ENCODE measurements around the gene TLE4. TPM values are rescaled to one million over a fixed set of nuclear protein-coding genes. Genes with fewer than 3 reads are reported as not detected.
A peak's percentile ranks its signal among the peaks of the same experiment; 100 is the strongest.

Gene TLE4
- total and polyA plus RNA-seq, 2 experiments from 2014 or later: 45.8 to 72.9 TPM

DNA sequence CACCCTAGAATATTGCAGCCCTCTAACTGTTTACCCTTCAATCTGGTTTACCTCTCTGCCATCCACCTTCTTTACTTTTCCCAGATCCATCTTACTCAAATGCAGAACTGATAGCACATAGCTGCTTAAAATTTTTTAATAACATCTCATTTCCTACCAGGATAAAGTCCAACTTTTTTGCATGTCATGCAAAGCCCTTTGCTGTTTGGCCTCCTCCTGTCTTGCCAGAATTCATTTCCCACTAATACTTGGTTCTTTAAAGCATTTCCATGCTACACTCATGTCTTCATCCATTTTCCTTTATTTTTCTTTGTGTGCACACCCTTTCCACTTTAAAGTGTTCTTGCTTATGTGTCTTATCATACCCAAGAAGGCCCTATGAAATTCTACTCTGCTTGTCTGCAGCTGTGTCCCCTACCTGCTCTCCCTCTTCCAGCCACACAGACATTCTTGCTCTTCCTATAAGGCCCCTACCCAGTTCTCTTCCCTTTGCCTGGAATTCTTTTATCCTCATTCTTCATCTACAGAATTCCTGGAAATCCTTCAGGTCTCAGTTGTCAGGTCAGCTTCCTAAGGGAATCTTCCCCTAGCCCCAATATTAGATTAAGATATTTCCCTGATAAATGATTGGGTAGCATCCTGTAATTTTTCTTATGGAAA is 50.3 kb downstream of the TLE4 start:
- Histone ChIP-seq H3F3A (replicated peaks; ENCODE audit: low read depth) (no peaks in the 10 kb centered on the region), H3K79me2 (replicated peaks; ENCODE audit: insufficient read depth) (peaks cover 62% of the 10 kb centered on the region), H4K20me1 (replicated peaks; ENCODE audit: insufficient read depth) (peaks cover 5% of the 10 kb centered on the region; the same call in 1 of the 2 replicates), H3K4me1 (ENCODE audit: insufficient read depth) (peaks cover 25% of the 10 kb centered on the region), H3K27me3 (ENCODE audit: insufficient read depth) (no peaks in the 10 kb centered on the region), H3K36me3 (ENCODE audit: insufficient read depth) (no peaks in the 10 kb centered on the region), H3K27ac (ENCODE audit: low read depth) (no peak overlapping the region), H3K4me2 (no peak overlapping the region), H3K4me3 (no peak overlapping the region), H2AFZ (no peak overlapping the region), H3K9me2 (ENCODE audit: insufficient read depth) (no peaks in the 10 kb centered on the region)
- no peak overlapping the region for H3K4me3 Mint-ChIP-seq
- peak; percentile 73 for ATAC-seq
- peaks cover 2% of the 10 kb centered on the region for H3K27me3 Mint-ChIP-seq (ENCODE audit: insufficient read depth, low read depth, poor library complexity)
- peak; percentile 71 for DNase-seq (ENCODE audit: low spot score)
- peaks cover 37% of the 10 kb centered on the region for H3K4me1 Mint-ChIP-seq
- H3K27ac Mint-ChIP-seq: no peak overlapping the region
- TF ChIP-seq POLR2AphosphoS5 (IDR thresholded peaks at IDR 0.05; ENCODE audit: low read depth) (no peak), JUNB (IDR thresholded peaks at IDR 0.05; ENCODE audit: unreplicated experiment) (no peak), CREB1 (CRISPR knock-in tag; IDR thresholded peaks at IDR 0.05; ENCODE audit: low read depth) (no peak), STAT1 (IDR thresholded peaks at IDR 0.05; ENCODE audit: unreplicated experiment) (no peak)
- H3K36me3 Mint-ChIP-seq (ENCODE audit: low read depth): peaks cover 3% of the 10 kb centered on the region; the same call in 2 of the 3 replicates
- no peaks in the 10 kb centered on the region for H3K9me3 Mint-ChIP-seq

DNA sequence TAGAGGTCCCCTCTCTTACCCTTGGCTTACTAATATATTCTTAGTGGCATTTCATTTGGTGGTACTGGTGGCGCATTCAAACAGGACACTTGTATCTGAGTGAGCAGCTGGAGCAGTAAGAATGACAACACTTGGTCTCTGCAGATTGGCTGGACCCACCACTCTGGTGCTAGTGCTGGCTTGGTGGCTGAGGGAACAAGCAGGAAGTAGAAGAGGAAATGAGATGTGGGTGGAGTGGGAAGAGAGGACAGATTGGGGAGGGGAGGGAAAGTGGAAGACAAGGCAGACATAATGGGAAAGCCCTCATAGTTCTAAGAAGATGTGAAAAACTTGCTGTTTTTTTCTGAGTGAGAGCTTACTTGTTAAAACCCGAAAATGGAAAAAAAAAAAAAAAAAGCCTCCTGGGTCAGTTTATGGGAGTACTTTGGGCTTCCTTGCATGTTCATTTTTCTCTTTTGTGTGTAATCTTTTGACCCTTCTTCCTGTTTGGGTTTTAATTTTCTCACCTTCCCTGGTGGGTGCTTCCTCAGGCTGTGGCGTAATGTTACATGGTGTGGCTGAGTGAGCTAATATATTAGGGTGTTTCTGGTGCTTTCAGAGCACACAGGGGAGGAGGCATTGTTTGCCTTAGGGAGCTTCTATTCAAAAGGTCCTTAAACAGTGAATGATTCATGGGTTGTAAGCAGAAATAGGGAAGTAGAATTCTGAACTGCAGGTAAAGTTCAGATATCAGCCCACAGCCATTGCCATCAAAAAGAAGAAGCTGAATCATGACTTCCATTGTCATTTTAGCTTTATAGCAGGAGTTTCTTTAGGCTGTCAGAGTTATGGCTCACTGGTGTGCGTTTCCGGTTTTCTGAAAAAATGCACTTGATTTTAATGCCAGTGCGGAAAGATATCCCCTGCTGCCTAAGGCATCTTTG is 52.3 kb downstream of the TLE4 start:
- Histone ChIP-seq H3K4me3 (no peak overlapping the region), H3K9me2 (ENCODE audit: insufficient read depth) (no peaks in the 10 kb centered on the region), H3K79me2 (replicated peaks; ENCODE audit: insufficient read depth) (peaks cover 43% of the 10 kb centered on the region), H2AFZ (no peak overlapping the region), H3K27ac (ENCODE audit: low read depth) (no peak overlapping the region), H3K4me1 (ENCODE audit: insufficient read depth) (peaks cover 21% of the 10 kb centered on the region), H3K4me2 (0 out of 2 replicates have a peak overlapping the region, but pooled peaks have one; percentile 5), H3K27me3 (ENCODE audit: insufficient read depth) (no peaks in the 10 kb centered on the region), H3K36me3 (ENCODE audit: insufficient read depth) (no peaks in the 10 kb centered on the region), H4K20me1 (replicated peaks; ENCODE audit: insufficient read depth) (no peaks in the 10 kb centered on the region; the same call in 1 of the 2 replicates), H3F3A (replicated peaks; ENCODE audit: low read depth) (no peaks in the 10 kb centered on the region)
- no peak for DNase-seq (ENCODE audit: low spot score)
- H3K9me3 Mint-ChIP-seq: no peaks in the 10 kb centered on the region
- H3K4me1 Mint-ChIP-seq: peaks cover 42% of the 10 kb centered on the region
- H3K27me3 Mint-ChIP-seq (ENCODE audit: insufficient read depth, low read depth, poor library complexity): peaks cover 2% of the 10 kb centered on the region
- peaks cover 3% of the 10 kb centered on the region; the same call in 2 of the 3 replicates for H3K36me3 Mint-ChIP-seq (ENCODE audit: low read depth)
- H3K4me3 Mint-ChIP-seq: no peak overlapping the region
- peak; percentile 75 for ATAC-seq
- no peak overlapping the region for H3K27ac Mint-ChIP-seq
- TF ChIP-seq POLR2AphosphoS5 (IDR thresholded peaks at IDR 0.05; ENCODE audit: low read depth): no peak
- no peak for TF ChIP-seq STAT1 (IDR thresholded peaks at IDR 0.05; ENCODE audit: unreplicated experiment)
- TF ChIP-seq NANOG (IDR thresholded peaks at IDR 0.05; ENCODE audit: borderline replicate concordance): no peak
- no peak for TF ChIP-seq EZH2 (IDR thresholded peaks at IDR 0.05; ENCODE audit: low read depth, unreplicated experiment)
- TF ChIP-seq, protein P1, sequence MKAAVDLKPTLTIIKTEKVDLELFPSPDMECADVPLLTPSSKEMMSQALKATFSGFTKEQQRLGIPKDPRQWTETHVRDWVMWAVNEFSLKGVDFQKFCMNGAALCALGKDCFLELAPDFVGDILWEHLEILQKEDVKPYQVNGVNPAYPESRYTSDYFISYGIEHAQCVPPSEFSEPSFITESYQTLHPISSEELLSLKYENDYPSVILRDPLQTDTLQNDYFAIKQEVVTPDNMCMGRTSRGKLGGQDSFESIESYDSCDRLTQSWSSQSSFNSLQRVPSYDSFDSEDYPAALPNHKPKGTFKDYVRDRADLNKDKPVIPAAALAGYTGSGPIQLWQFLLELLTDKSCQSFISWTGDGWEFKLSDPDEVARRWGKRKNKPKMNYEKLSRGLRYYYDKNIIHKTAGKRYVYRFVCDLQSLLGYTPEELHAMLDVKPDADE (IDR thresholded peaks at IDR 0.05): no peak
- no peak for TF ChIP-seq CREB1 (CRISPR knock-in tag; IDR thresholded peaks at IDR 0.05; ENCODE audit: low read depth)
- TF ChIP-seq, protein P2, sequence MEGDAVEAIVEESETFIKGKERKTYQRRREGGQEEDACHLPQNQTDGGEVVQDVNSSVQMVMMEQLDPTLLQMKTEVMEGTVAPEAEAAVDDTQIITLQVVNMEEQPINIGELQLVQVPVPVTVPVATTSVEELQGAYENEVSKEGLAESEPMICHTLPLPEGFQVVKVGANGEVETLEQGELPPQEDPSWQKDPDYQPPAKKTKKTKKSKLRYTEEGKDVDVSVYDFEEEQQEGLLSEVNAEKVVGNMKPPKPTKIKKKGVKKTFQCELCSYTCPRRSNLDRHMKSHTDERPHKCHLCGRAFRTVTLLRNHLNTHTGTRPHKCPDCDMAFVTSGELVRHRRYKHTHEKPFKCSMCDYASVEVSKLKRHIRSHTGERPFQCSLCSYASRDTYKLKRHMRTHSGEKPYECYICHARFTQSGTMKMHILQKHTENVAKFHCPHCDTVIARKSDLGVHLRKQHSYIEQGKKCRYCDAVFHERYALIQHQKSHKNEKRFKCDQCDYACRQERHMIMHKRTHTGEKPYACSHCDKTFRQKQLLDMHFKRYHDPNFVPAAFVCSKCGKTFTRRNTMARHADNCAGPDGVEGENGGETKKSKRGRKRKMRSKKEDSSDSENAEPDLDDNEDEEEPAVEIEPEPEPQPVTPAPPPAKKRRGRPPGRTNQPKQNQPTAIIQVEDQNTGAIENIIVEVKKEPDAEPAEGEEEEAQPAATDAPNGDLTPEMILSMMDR (conservative IDR thresholded peaks at IDR 0.05; ENCODE audit: low read depth in 2 of 2): no peak
- TF ChIP-seq, protein P3, sequence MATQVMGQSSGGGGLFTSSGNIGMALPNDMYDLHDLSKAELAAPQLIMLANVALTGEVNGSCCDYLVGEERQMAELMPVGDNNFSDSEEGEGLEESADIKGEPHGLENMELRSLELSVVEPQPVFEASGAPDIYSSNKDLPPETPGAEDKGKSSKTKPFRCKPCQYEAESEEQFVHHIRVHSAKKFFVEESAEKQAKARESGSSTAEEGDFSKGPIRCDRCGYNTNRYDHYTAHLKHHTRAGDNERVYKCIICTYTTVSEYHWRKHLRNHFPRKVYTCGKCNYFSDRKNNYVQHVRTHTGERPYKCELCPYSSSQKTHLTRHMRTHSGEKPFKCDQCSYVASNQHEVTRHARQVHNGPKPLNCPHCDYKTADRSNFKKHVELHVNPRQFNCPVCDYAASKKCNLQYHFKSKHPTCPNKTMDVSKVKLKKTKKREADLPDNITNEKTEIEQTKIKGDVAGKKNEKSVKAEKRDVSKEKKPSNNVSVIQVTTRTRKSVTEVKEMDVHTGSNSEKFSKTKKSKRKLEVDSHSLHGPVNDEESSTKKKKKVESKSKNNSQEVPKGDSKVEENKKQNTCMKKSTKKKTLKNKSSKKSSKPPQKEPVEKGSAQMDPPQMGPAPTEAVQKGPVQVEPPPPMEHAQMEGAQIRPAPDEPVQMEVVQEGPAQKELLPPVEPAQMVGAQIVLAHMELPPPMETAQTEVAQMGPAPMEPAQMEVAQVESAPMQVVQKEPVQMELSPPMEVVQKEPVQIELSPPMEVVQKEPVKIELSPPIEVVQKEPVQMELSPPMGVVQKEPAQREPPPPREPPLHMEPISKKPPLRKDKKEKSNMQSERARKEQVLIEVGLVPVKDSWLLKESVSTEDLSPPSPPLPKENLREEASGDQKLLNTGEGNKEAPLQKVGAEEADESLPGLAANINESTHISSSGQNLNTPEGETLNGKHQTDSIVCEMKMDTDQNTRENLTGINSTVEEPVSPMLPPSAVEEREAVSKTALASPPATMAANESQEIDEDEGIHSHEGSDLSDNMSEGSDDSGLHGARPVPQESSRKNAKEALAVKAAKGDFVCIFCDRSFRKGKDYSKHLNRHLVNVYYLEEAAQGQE (IDR thresholded peaks at IDR 0.05; ENCODE audit: unreplicated experiment): no peak
- TF ChIP-seq EZH2phosphoT487 (IDR thresholded peaks at IDR 0.05; ENCODE audit: unreplicated experiment): no peak

All from GM23338 (cell line).